Liver (tissue), 9 donors: ENCODE results near the gene RPS6KA1. TPM values are rescaled to one million over a fixed set of nuclear protein-coding genes. Genes with fewer than 3 reads are reported as not detected.

Experiments used
- DNase-seq: peaks from one replicate; pipeline ENCODE4 v3.0.0-alpha.2; 2017; ENCODE audit warnings: low spot score
- H3K27ac ChIP-seq, 2 donors: one replicate each; pipeline ENCODE4 v1.7.0; 2013; ENCODE audit warnings: inconsistent platforms in 2 of 2, low read length in 2 of 2, control low read depth in 1 of 2, low read depth in 1 of 2, mild to moderate bottlenecking in 1 of 2
- H3K27me3 ChIP-seq, 4 donors: one replicate each; pipeline versions ENCODE4 v1.6.1 to v1.7.0; 2013; ENCODE audit warnings: low read length in 3 of 4, inconsistent platforms in 1 of 4, mild to moderate bottlenecking in 1 of 4, moderate library complexity in 1 of 4; ENCODE audit not compliant: control insufficient read depth in 4 of 4, insufficient read depth in 4 of 4
- H3K36me3 ChIP-seq, 4 donors: one replicate each; pipeline versions ENCODE4 v1.6.1 to v1.7.0; 2013; ENCODE audit warnings: low read length in 3 of 4, mild to moderate bottlenecking in 3 of 4, low read depth in 1 of 4, moderate library complexity in 1 of 4; ENCODE audit not compliant: control insufficient read depth in 4 of 4, insufficient read depth in 3 of 4
- H3K4me1 ChIP-seq, 4 donors: one replicate each; pipeline versions ENCODE4 v1.6.1 to v1.7.0; 2013; ENCODE audit warnings: low read length in 3 of 4, mild to moderate bottlenecking in 3 of 4, moderate library complexity in 1 of 4; ENCODE audit not compliant: control insufficient read depth in 4 of 4, insufficient read depth in 4 of 4
- H3K4me3 ChIP-seq, 3 donors: one replicate each; pipeline versions ENCODE4 v1.6.1 to v1.7.0; 2013; ENCODE audit warnings: low read length in 3 of 3, control low read depth in 1 of 3, low read depth in 1 of 3, mild to moderate bottlenecking in 1 of 3
- H3K9ac ChIP-seq, 2 donors: one replicate each; pipeline ENCODE4 v1.7.0; 2013; ENCODE audit warnings: low read length in 2 of 2, mild to moderate bottlenecking in 2 of 2, moderate library complexity in 2 of 2, control low read depth in 1 of 2, low read depth in 1 of 2
- H3K9me3 ChIP-seq, 4 donors: one replicate each; pipeline versions ENCODE4 v1.6.1 to v1.7.0; 2013; ENCODE audit warnings: low read length in 3 of 4; ENCODE audit not compliant: control insufficient read depth in 4 of 4
- CTCF ChIP-seq: fragments of 150-350 bp; IDR thresholded peaks from 2 replicates; pipeline ENCODE4 v1.5.1; 2017; ENCODE audit warnings: improper control_type of control experiment, low read depth, low read length; ENCODE audit not compliant: missing input control
- EGR1 ChIP-seq, 2 donors: IDR thresholded peaks; 2 replicates each; pipeline ENCODE4 v1.6.1; 2016 to 2018; ENCODE audit warnings: antibody characterized with exemption in 2 of 2, low read depth in 2 of 2
- FOXA1 ChIP-seq: IDR thresholded peaks from 2 replicates; pipeline ENCODE4 v1.6.1; 2016; ENCODE audit warnings: antibody characterized with exemption
- HNF4A ChIP-seq, 2 donors: conservative IDR thresholded peaks; 2 replicates each; pipeline ENCODE4 v1.6.1; 2016; ENCODE audit warnings: antibody characterized with exemption in 2 of 2, mild to moderate bottlenecking in 2 of 2
- HNF4G ChIP-seq: IDR thresholded peaks from 2 replicates; pipeline ENCODE4 v1.6.1; 2016; ENCODE audit warnings: antibody characterized with exemption
- JUND ChIP-seq, 2 donors: IDR thresholded peaks; 2 replicates each; pipeline ENCODE4 v1.6.1; 2016; ENCODE audit warnings: antibody characterized with exemption in 2 of 2
- MAX ChIP-seq: IDR thresholded peaks from 2 replicates; pipeline ENCODE4 v1.6.1; 2016; ENCODE audit warnings: antibody characterized with exemption
- RAD21 ChIP-seq, 2 donors: IDR thresholded peaks; 2 replicates each; pipeline ENCODE4 v1.6.1; 2016; ENCODE audit warnings: antibody characterized with exemption in 2 of 2, mild to moderate bottlenecking in 2 of 2
- REST ChIP-seq: IDR thresholded peaks from 2 replicates; pipeline ENCODE4 v1.6.1; 2016; ENCODE audit warnings: antibody characterized with exemption, mild to moderate bottlenecking
- RXRA ChIP-seq, 2 donors: IDR thresholded peaks; 2 replicates each; pipeline ENCODE4 v1.6.1; 2017 to 2018; ENCODE audit warnings: antibody characterized with exemption in 2 of 2, mild to moderate bottlenecking in 1 of 2
- SP1 ChIP-seq: IDR thresholded peaks from 2 replicates; pipeline ENCODE4 v1.6.1; 2018; ENCODE audit warnings: antibody characterized with exemption, mild to moderate bottlenecking
- TAF1 ChIP-seq: conservative IDR thresholded peaks from 2 replicates; pipeline ENCODE4 v1.6.1; 2016; ENCODE audit warnings: antibody characterized with exemption, mild to moderate bottlenecking
- YY1 ChIP-seq: IDR thresholded peaks from 2 replicates; pipeline ENCODE4 v1.6.1; 2016; ENCODE audit warnings: antibody characterized with exemption, mild to moderate bottlenecking
- WGBS: extraction: QIAGEN DNeasy Blood & Tissue Kit; methylation state at CpG from one replicate; pipeline ENCODE4 v1.1.7; 2013; 5-methylcytosine and 5-hydroxymethylcytosine counted together
- polyA plus RNA-seq, 2 donors: library from polyadenylated mRNA; stranded (reverse) in 1 of 2; unstranded in 1 of 2; fragments of 200-250 nt in 1 of 2; fragments of >200 nt in 1 of 2; fragmentation: Nextera tagmentation in 1 of 2; extraction: Ambion mirVana in 1 of 2; gene quantifications; one replicate each; pipeline versions ENCODE4 v1.2.1 to v1.2.3, GENCODE V29; 2013 to 2015
- total RNA-seq, 2 donors: library from RNA; depleted of rRNA; stranded (reverse); fragments of >200 nt; gene quantifications; one replicate each; pipeline ENCODE4 v1.2.3, GENCODE V29; 2014
- donor health status: healthy.
- donor health status: healthy.
- donor health status: healthy.
- donor health status: healthy.
- donor health status: healthy.

The RPS6KA1 gene
- total and polyA plus RNA-seq, 4 donors: 4.0 to 26.8 (median 7.4) TPM

- no peak overlapping the region for H3K9ac ChIP-seq
- no peaks in the 10 kb centered on the region for H3K9me3 ChIP-seq
- no peak overlapping the region for H3K4me3 ChIP-seq
- no peak for DNase-seq
- H3K36me3 ChIP-seq: no peaks in the 10 kb centered on the region
- TF ChIP-seq HNF4A (conservative IDR thresholded peaks at IDR 0.05) (no peak), FOXA1 (no peak), CTCF (no peak)
- no peaks in the 10 kb centered on the region for H3K4me1 ChIP-seq
- no peaks in the 10 kb centered on the region for H3K27me3 ChIP-seq
- H3K27ac ChIP-seq: no peak overlapping the region
- WGBS: 87% methylated on average over 8 of the region's 8 CpGs
Observed at GRCh38 chr1:26582053-26582835, 52.7 kb downstream of the RPS6KA1 start.

GRCh38 chr1:26582836-26583460 lies 53.4 kb downstream of the RPS6KA1 start:
- no peaks in the 10 kb centered on the region for H3K36me3 ChIP-seq
- H3K27me3 ChIP-seq: no peaks in the 10 kb centered on the region
- WGBS: 77% methylated on average over 6 of the region's 6 CpGs
- no peak overlapping the region for H3K4me3 ChIP-seq
- no peak overlapping the region for H3K9ac ChIP-seq
- no peak for DNase-seq
- no peaks in the 10 kb centered on the region for H3K9me3 ChIP-seq
- H3K27ac ChIP-seq: no peak overlapping the region
- no peak for TF ChIP-seq JUND (IDR thresholded peaks at IDR 0.05)
- no peak for TF ChIP-seq SP1
- no peak for TF ChIP-seq YY1
- no peak for TF ChIP-seq CTCF
- no peak for TF ChIP-seq EGR1 (IDR thresholded peaks at IDR 0.05; ENCODE audit: low read depth in 2 of 2)
- TF ChIP-seq MAX: no peak
- TF ChIP-seq RAD21 (IDR thresholded peaks at IDR 0.05): no peak
- no peak for TF ChIP-seq RXRA (IDR thresholded peaks at IDR 0.05)
- TF ChIP-seq REST: no peak
- TF ChIP-seq HNF4A (conservative IDR thresholded peaks at IDR 0.05): no peak
- TF ChIP-seq HNF4G: no peak
- no peak for TF ChIP-seq TAF1
- no peaks in the 10 kb centered on the region for H3K4me1 ChIP-seq
